ENCODE results near the gene KCNG2. TPM values are rescaled to one million over a fixed set of nuclear protein-coding genes. Genes with fewer than 3 reads are reported as not detected.

The KCNG2 gene
- total RNA-seq, 1 donor from 2014 or later = not detected

GRCh38 chr18:79801217-79801616 is 3.5 kb downstream of the KCNG2 start:
- H3K27me3 Mint-ChIP-seq (ENCODE audit: low read depth) = peaks cover 57% of the 10 kb centered on the region
- H3K4me1 Mint-ChIP-seq = peaks cover 5% of the 10 kb centered on the region

GRCh38 chr18:79801641-79802040 is 3.9 kb downstream of the KCNG2 start:
- H3K4me3 Mint-ChIP-seq = no peak overlapping the region
- no peaks in the 10 kb centered on the region for H3K9me3 Mint-ChIP-seq
- no peak for TF ChIP-seq CTCF (IDR thresholded peaks at IDR 0.05; ENCODE audit: unreplicated experiment)
- H3K27ac Mint-ChIP-seq = no peak overlapping the region
- DNase-seq (ENCODE audit: low spot score in 2 of 2, unreplicated experiment in 2 of 2) = no peak
- no peaks in the 10 kb centered on the region for H3K36me3 Mint-ChIP-seq
- H3K4me1 Mint-ChIP-seq = peaks cover 5% of the 10 kb centered on the region
- peaks cover 52% of the 10 kb centered on the region for H3K27me3 Mint-ChIP-seq (ENCODE audit: low read depth)

More at GRCh38 chr18:79801217-79801616, 3.5 kb downstream of the KCNG2 start:
- no peak for TF ChIP-seq CTCF (IDR thresholded peaks at IDR 0.05; ENCODE audit: unreplicated experiment)
- H3K4me3 Mint-ChIP-seq = no peak overlapping the region
- no peak for DNase-seq (ENCODE audit: low spot score in 2 of 2, unreplicated experiment in 2 of 2)
- no peak overlapping the region for H3K27ac Mint-ChIP-seq
- H3K9me3 Mint-ChIP-seq = no peaks in the 10 kb centered on the region
- H3K36me3 Mint-ChIP-seq = no peaks in the 10 kb centered on the region

- peaks cover 46% of the 10 kb centered on the region for H3K27me3 Mint-ChIP-seq (ENCODE audit: low read depth)
- DNase-seq (ENCODE audit: low spot score in 2 of 2, unreplicated experiment in 2 of 2) = no peak
- H3K4me1 Mint-ChIP-seq = peaks cover 3% of the 10 kb centered on the region
- no peaks in the 10 kb centered on the region for H3K36me3 Mint-ChIP-seq
- no peak for TF ChIP-seq CTCF (IDR thresholded peaks at IDR 0.05; ENCODE audit: unreplicated experiment)
- no peak overlapping the region for H3K4me3 Mint-ChIP-seq
- H3K9me3 Mint-ChIP-seq = no peaks in the 10 kb centered on the region
- H3K27ac Mint-ChIP-seq = no peak overlapping the region
Observed at GRCh38 chr18:79802298-79802697, 4.6 kb downstream of the KCNG2 start.

GRCh38 chr18:79803611-79804051 is 5.9 kb downstream of the KCNG2 start:
- no peak overlapping the region for H3K4me3 Mint-ChIP-seq
- TF ChIP-seq CTCF (IDR thresholded peaks at IDR 0.05; ENCODE audit: unreplicated experiment) = no peak
- no peaks in the 10 kb centered on the region for H3K9me3 Mint-ChIP-seq
- no peak for DNase-seq (ENCODE audit: low spot score in 2 of 2, unreplicated experiment in 2 of 2)
- no peaks in the 10 kb centered on the region for H3K36me3 Mint-ChIP-seq
- H3K27ac Mint-ChIP-seq = no peak overlapping the region
- peaks cover 1% of the 10 kb centered on the region for H3K4me1 Mint-ChIP-seq
- H3K27me3 Mint-ChIP-seq (ENCODE audit: low read depth) = peaks cover 41% of the 10 kb centered on the region

- TF ChIP-seq CTCF (IDR thresholded peaks at IDR 0.05; ENCODE audit: unreplicated experiment) = no peak
- no peaks in the 10 kb centered on the region for H3K9me3 Mint-ChIP-seq
- H3K27me3 Mint-ChIP-seq (ENCODE audit: low read depth) = peaks cover 37% of the 10 kb centered on the region
- no peaks in the 10 kb centered on the region for H3K36me3 Mint-ChIP-seq
- no peak overlapping the region for H3K27ac Mint-ChIP-seq
- H3K4me3 Mint-ChIP-seq = no peak overlapping the region
- no peak for DNase-seq (ENCODE audit: low spot score in 2 of 2, unreplicated experiment in 2 of 2)
- H3K4me1 Mint-ChIP-seq = no peaks in the 10 kb centered on the region
Observed at GRCh38 chr18:79804130-79804787, 6.5 kb downstream of the KCNG2 start.

All from mesothelial cell of epicardium (in vitro differentiated cells).